Esophagus squamous epithelium (tissue), 5 donors: ENCODE measurements around the gene NAALAD2. TPM values are rescaled to one million over a fixed set of nuclear protein-coding genes. Genes with fewer than 3 reads are reported as not detected.

ENCODE experiments used
- DNase-seq: peaks from one replicate; lab custom pipeline; 2025; lab: John Stamatoyannopoulos, UW
- H3K27ac ChIP-seq, 4 donors: fragments of 200-600 bp; sonication (generic); one replicate each; pipeline ENCODE4 v1.5.1; 2016 to 2019; ENCODE audit warnings: mild to moderate bottlenecking in 1 of 4
- H3K27me3 ChIP-seq, 4 donors: fragments of 200-600 bp; sonication (generic); 1 replicate in 3 of 4; 2 replicates in 1 of 4; pipeline versions ENCODE4 v1.5.1 to v1.6.0; 2017 to 2021; ENCODE audit warnings: antibody characterized with exemption in 1 of 4
- H3K36me3 ChIP-seq, 3 donors: fragments of 200-600 bp; sonication (generic); one replicate each; pipeline ENCODE4 v1.5.1; 2016 to 2019
- H3K4me1 ChIP-seq, 3 donors: fragments of 200-600 bp; sonication (generic); one replicate each; pipeline ENCODE4 v1.5.1; 2017 to 2019
- H3K4me3 ChIP-seq, 4 donors: fragments of 200-600 bp; sonication (generic); 1 replicate in 3 of 4; 2 replicates in 1 of 4; pipeline ENCODE4 v1.5.1; 2016 to 2019; ENCODE audit warnings: mild to moderate bottlenecking in 2 of 4, moderate library complexity in 1 of 4
- H3K9me3 ChIP-seq, 3 donors: fragments of 200-600 bp; sonication (generic); one replicate each; pipeline ENCODE4 v1.5.1; 2016 to 2019
- CTCF ChIP-seq, 6 experiments: fragments of 450-650 bp in 4 of 6; fragments of 200-600 bp in 2 of 6; sonication (generic) in 2 of 6; IDR thresholded peaks; one replicate each; pipeline ENCODE4 v1.5.1; 2016 to 2019; ENCODE audit warnings: antibody characterized with exemption in 6 of 6, mild to moderate bottlenecking in 4 of 6, moderate library complexity in 4 of 6
- POLR2A ChIP-seq, 4 donors: fragments of 450-650 bp; IDR thresholded peaks; one replicate each; pipeline ENCODE4 v1.6.1; 2017; ENCODE audit warnings: antibody characterized with exemption in 4 of 4, mild to moderate bottlenecking in 4 of 4, moderate library complexity in 3 of 4
- WGBS, 2 donors: methylation state at CpG; one replicate each; pipeline ENCODE4 v1.1.5; 2018; 5-methylcytosine and 5-hydroxymethylcytosine counted together
- intact Hi-C: fragments of 100-400 bp; cut with DNase I; formaldehyde crosslinking; loops from one replicate; pipeline ENCODE4 v1.15.0; 2022
- total RNA-seq, 4 donors: library from RNA; depleted of rRNA; stranded (reverse); fragments of >200 nt; gene quantifications; one replicate each; pipeline ENCODE4 v1.1.0, GENCODE V29; 2016
- donor health status: DM: yes; HTN: yes; CAD: no.

The NAALAD2 gene
- total RNA-seq, 4 donors from 2014 or later = 0.44 to 1.1 (median 0.76) TPM; not detected in 1

- no peaks in the 10 kb centered on the region for H3K4me1 ChIP-seq
- TF ChIP-seq POLR2A (IDR thresholded peaks at IDR 0.05) = no peak
- no peak for TF ChIP-seq CTCF (IDR thresholded peaks at IDR 0.05)
- 86 to 87% methylated on average over 4 of the region's 4 CpGs for WGBS, 2 donors
- no peaks in the 10 kb centered on the region for H3K36me3 ChIP-seq
- intact Hi-C loops = no loop called here
- H3K27ac ChIP-seq = no peak overlapping the region
- H3K9me3 ChIP-seq = no peaks in the 10 kb centered on the region
- H3K27me3 ChIP-seq = no peaks in the 10 kb centered on the region
- no peak for DNase-seq
- no peak overlapping the region for H3K4me3 ChIP-seq
Observed at GRCh38 chr11:90120191-90120590, 14.3 kb upstream of the NAALAD2 start.

GRCh38 chr11:90124371-90124770, 10.1 kb upstream of the NAALAD2 start:
- no peaks in the 10 kb centered on the region for H3K27me3 ChIP-seq
- no peak for DNase-seq
- H3K36me3 ChIP-seq = no peaks in the 10 kb centered on the region
- no peaks in the 10 kb centered on the region for H3K9me3 ChIP-seq
- H3K27ac ChIP-seq = no peak overlapping the region
- 50 to 65% methylated on average over 1 of the region's 1 CpG for WGBS, 2 donors
- H3K4me1 ChIP-seq = no peaks in the 10 kb centered on the region
- TF ChIP-seq CTCF (IDR thresholded peaks at IDR 0.05) = no peak
- no peak for TF ChIP-seq POLR2A (IDR thresholded peaks at IDR 0.05)
- H3K4me3 ChIP-seq = no peak overlapping the region
- intact Hi-C loops = no loop called here

DNA sequence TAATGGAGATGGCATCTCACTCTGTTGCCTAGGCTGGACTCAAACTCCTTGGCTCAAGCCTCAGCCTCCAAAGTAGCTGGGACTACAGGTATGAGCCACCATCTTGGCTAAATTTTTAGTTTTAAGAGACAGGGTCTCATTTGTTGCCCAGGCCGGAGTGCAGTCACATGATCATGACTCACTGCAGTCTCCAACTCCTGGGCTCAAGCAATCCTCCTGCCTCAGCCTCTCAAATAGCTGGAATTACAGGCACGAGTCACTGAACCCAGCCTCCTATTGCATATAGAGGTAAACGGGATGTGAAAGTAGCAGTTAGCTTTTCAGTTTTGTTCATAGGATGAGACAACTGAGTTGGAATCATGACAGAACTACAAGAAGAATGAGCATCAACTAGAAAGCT, 9.5 kb upstream of the NAALAD2 start:
- intact Hi-C loops = no loop called here
- TF ChIP-seq CTCF (IDR thresholded peaks at IDR 0.05) = no peak
- no peak for TF ChIP-seq POLR2A (IDR thresholded peaks at IDR 0.05)
- H3K27me3 ChIP-seq = no peaks in the 10 kb centered on the region
- WGBS, 2 donors = 32 to 61% methylated on average over 2 to 3 of the region's 3 CpGs
- no peak for DNase-seq
- no peaks in the 10 kb centered on the region for H3K36me3 ChIP-seq
- H3K9me3 ChIP-seq = no peaks in the 10 kb centered on the region
- no peak overlapping the region for H3K4me3 ChIP-seq
- H3K4me1 ChIP-seq = no peaks in the 10 kb centered on the region
- H3K27ac ChIP-seq = no peak overlapping the region

DNA sequence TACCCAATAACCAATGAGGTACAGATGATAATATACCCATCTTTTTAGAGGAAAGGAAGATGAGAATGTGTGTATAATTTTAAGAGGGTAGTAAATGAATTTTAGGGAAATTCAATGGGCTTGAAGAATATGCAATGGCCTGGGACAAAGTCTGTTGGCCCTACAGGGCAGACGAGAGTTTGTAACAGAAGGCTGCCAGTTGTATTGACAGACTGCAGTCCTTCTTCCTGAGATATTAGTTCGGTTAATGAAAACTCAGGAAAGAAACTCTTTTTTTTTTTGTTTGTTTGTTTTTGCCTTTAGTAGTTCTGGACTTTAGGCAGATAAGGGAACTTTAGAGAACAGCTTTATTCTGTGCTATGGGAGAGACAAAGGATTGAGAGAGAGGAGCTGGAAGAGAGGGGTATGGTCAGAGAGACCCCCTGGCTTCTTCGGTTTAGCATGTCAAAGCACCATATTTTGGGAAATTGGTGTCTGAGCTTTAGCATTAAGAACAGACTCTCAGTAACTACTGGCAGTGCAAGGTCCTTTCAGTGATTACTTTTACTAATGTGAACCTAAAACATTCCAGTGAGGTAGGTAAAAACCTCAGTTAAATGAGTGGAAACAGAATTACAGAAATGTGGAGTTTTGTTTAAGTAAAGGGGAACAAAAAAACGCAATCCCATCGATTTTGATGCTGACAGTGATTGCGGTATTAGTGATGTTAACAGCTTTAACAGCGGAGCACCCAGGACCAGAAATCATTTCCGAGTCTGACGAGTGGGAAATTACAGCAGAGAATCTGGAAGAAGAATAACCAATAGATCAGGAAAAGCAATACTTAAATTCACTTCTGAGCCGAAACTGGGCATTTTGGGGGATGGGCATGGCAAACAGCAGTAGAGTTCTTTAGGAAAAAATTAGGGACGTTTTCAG, 644 bp upstream of the NAALAD2 start:
- WGBS, 2 donors = 23 to 35% methylated on average over 11 of the region's 11 CpGs

More for the DNA sequence above, 644 bp upstream of the NAALAD2 start:
- Histone ChIP-seq H3K9me3 (no peaks in the 10 kb centered on the region), H3K27me3 (peaks cover 0 to 30% (median 0%) of the 10 kb centered on the region in 4 donors), H3K4me3 (peak overlapping the region; percentile 19 to 68 (median 45)), H3K27ac (peak overlapping the region in 1 of 4 donors; percentile 35), H3K36me3 (no peaks in the 10 kb centered on the region), H3K4me1 (peaks cover 0 to 14% (median 5%) of the 10 kb centered on the region in 3 donors)
- TF ChIP-seq CTCF (IDR thresholded peaks at IDR 0.05) (no peak), POLR2A (IDR thresholded peaks at IDR 0.05) (no peak)
- intact Hi-C loops = no loop called here
- no peak for DNase-seq
